Measurements from ENCODE around the gene ATXN1. TPM values are rescaled to one million over a fixed set of nuclear protein-coding genes. Genes with fewer than 3 reads are reported as not detected.
"Not testable (repeated sequence)": the region's sequence is repeated elsewhere in the genome, so short reads cannot be mapped to it uniquely, and the experiment has no call there.

ATXN1 gene
- polyA plus RNA-seq, 1 donor (not counting 4 experiments of a cell fraction or from before 2014, with no cell fraction given), result 9.7 TPM

DNA sequence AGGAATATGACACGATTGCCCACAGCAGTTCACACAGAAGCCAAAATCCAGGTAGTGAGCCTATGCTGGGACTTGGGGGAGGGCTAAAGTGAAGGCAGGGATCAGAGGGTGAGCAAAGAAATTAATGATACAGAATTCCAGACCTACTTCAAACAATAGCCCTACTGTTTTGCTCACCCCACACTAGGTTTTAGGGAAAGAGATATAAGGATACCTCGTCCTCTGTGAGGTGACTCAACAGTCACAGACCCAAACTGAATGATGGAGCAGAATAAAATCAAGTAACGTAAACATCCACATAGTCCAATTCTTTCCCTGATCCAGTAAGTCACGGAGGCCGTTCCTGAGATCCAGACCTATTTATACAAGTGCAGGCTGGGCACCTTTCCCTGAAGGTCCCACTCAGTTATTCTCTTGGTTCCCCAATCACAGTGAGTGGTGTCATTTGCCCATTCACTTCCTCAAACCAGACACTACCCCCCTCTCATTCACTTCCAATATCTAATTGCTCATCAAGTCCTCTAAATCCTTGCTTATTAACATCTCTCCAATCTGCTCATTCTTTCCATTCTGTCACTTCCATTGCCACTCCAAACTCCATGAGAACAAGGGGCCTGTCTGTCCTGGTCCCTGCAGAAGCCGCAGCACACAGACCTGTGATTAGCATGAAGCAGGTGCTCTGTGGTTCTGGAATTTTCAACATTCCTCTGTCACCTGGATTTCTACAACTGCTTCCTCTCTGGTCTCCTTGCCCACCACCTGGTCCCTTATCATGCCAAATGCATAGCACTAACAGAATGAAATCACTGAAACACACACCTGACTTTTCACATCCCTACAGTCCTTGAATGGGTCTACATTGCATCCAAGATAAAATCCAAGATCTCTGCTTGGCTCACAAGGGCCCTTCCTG, 55.9 kb downstream of the ATXN1 start:
- dilution Hi-C loops (cut with MboI; ENCODE audit: extremely low pct_ligation_motif_present, low sequenced_read_pairs), result no loop called here
- Histone ChIP-seq H3K27me3 (ENCODE audit: control insufficient read depth, extremely low read depth, insufficient read depth, low read length) (no peaks in the 10 kb centered on the region), H3K9ac (ENCODE audit: control insufficient read depth, extremely low read depth, insufficient read depth, low read length) (peak overlapping the region; percentile 77), H3K36me3 (ENCODE audit: control insufficient read depth in 2 of 2, extremely low read depth in 1 of 2, insufficient read depth in 2 of 2, low read length in 2 of 2) (no peaks in the 10 kb centered on the region), H3K9me3 (ENCODE audit: control insufficient read depth, low read depth, low read length) (no peaks in the 10 kb centered on the region), H4K20me1 (ENCODE audit: control insufficient read depth, extremely low read depth, insufficient read depth, low read length) (no peaks in the 10 kb centered on the region), H3K9me1 (ENCODE audit: control insufficient read depth, extremely low read depth, insufficient read depth, low read length) (no peaks in the 10 kb centered on the region), H3K4me1 (ENCODE audit: control insufficient read depth, extremely low read depth, insufficient read depth, low read length) (peaks cover 51% of the 10 kb centered on the region), H3K79me2 (ENCODE audit: control insufficient read depth, insufficient read depth, low read length) (peaks cover 2% of the 10 kb centered on the region), H3K4me3 (ENCODE audit: control insufficient read depth in 2 of 3, extremely low read depth in 1 of 3, insufficient read depth in 2 of 3, low read depth in 1 of 3, low read length in 3 of 3) (peak overlapping the region in 2 of 3 experiments; percentile 24 to 34), H3K4me2 (ENCODE audit: control insufficient read depth, extremely low read depth, insufficient read depth, low read depth, low read length) (peak overlapping the region; percentile 93), H3K27ac (ENCODE audit: control insufficient read depth, insufficient read depth, low read length) (peak overlapping the region; percentile 91), H2AFZ (ENCODE audit: control insufficient read depth, low read length) (no peak overlapping the region)
- TF ChIP-seq, protein P1, sequence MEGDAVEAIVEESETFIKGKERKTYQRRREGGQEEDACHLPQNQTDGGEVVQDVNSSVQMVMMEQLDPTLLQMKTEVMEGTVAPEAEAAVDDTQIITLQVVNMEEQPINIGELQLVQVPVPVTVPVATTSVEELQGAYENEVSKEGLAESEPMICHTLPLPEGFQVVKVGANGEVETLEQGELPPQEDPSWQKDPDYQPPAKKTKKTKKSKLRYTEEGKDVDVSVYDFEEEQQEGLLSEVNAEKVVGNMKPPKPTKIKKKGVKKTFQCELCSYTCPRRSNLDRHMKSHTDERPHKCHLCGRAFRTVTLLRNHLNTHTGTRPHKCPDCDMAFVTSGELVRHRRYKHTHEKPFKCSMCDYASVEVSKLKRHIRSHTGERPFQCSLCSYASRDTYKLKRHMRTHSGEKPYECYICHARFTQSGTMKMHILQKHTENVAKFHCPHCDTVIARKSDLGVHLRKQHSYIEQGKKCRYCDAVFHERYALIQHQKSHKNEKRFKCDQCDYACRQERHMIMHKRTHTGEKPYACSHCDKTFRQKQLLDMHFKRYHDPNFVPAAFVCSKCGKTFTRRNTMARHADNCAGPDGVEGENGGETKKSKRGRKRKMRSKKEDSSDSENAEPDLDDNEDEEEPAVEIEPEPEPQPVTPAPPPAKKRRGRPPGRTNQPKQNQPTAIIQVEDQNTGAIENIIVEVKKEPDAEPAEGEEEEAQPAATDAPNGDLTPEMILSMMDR (optimal IDR thresholded peaks at IDR 0.05 in 1 of 3, IDR thresholded peaks at IDR 0.05 in 1 of 3, conservative IDR thresholded peaks at IDR 0.05 in 1 of 3; ENCODE audit: extremely low read depth in 1 of 3, insufficient read depth in 2 of 3, low read length in 3 of 3), result no peak
- no peak for TF ChIP-seq EZH2 (IDR thresholded peaks at IDR 0.05; ENCODE audit: low read length)
- no peak for DNase-seq (ENCODE audit: low read depth, low spot score)
- FAIRE-seq, result peak; percentile 17

DNA sequence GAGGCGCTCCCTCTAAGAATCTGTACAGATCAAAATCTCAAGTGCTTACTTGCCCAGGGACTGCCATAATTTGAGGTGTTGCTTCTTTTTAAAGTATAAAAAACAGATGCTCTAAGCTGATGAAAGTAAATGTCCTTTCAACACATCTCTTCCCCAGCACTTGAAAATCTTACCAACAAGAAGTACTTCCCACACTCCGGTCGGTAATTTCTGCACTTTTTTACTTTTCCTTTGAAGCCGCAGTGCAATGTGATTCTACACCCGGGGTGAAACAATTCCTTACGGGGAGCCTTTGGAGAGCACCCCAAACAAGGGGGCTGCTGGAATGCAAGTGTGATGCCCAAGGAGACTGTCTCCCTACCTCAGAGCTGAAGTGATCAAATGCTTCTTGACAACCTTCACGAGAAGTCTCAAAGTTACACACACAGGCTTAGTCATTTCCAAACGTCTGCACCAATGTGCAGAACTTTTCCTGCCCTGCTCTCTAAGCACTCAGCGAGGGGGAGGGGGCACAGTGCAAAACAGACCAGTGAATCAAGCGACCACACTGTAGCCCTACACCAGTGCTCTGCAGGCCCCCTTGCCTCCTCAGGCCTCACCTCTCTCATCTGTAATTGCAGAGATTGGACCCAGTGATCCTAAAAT, 56.7 kb downstream of the ATXN1 start:
- peak overlapping the region; percentile 12 to 65 (median 60) for H3K4me3 ChIP-seq (ENCODE audit: control insufficient read depth in 2 of 3, extremely low read depth in 1 of 3, insufficient read depth in 2 of 3, low read depth in 1 of 3, low read length in 3 of 3)
- no peaks in the 10 kb centered on the region for H4K20me1 ChIP-seq (ENCODE audit: control insufficient read depth, extremely low read depth, insufficient read depth, low read length)
- H2AFZ ChIP-seq (ENCODE audit: control insufficient read depth, low read length), result peak overlapping the region; percentile 43
- DNase-seq (ENCODE audit: low read depth, low spot score) (no peak), FAIRE-seq (peak; percentile 75)
- no peaks in the 10 kb centered on the region for H3K27me3 ChIP-seq (ENCODE audit: control insufficient read depth, extremely low read depth, insufficient read depth, low read length)
- TF ChIP-seq, protein P1 (optimal IDR thresholded peaks at IDR 0.05 in 1 of 3, IDR thresholded peaks at IDR 0.05 in 1 of 3, conservative IDR thresholded peaks at IDR 0.05 in 1 of 3; ENCODE audit: extremely low read depth in 1 of 3, insufficient read depth in 2 of 3, low read length in 3 of 3), result no peak
- TF ChIP-seq EZH2 (IDR thresholded peaks at IDR 0.05; ENCODE audit: low read length), result no peak
- dilution Hi-C loops (cut with MboI; ENCODE audit: extremely low pct_ligation_motif_present, low sequenced_read_pairs), result no loop called here
- H3K4me2 ChIP-seq (ENCODE audit: control insufficient read depth, extremely low read depth, insufficient read depth, low read depth, low read length), result peak overlapping the region; percentile 93
- H3K79me2 ChIP-seq (ENCODE audit: control insufficient read depth, insufficient read depth, low read length), result peaks cover 2% of the 10 kb centered on the region
- peaks cover 58% of the 10 kb centered on the region for H3K4me1 ChIP-seq (ENCODE audit: control insufficient read depth, extremely low read depth, insufficient read depth, low read length)
- H3K9ac ChIP-seq (ENCODE audit: control insufficient read depth, extremely low read depth, insufficient read depth, low read length), result peak overlapping the region; percentile 77
- no peaks in the 10 kb centered on the region for H3K9me3 ChIP-seq (ENCODE audit: control insufficient read depth, low read depth, low read length)
- H3K9me1 ChIP-seq (ENCODE audit: control insufficient read depth, extremely low read depth, insufficient read depth, low read length), result no peaks in the 10 kb centered on the region
- no peaks in the 10 kb centered on the region for H3K36me3 ChIP-seq (ENCODE audit: control insufficient read depth in 2 of 2, extremely low read depth in 1 of 2, insufficient read depth in 2 of 2, low read length in 2 of 2)
- peak overlapping the region; percentile 91 for H3K27ac ChIP-seq (ENCODE audit: control insufficient read depth, insufficient read depth, low read length)

DNA sequence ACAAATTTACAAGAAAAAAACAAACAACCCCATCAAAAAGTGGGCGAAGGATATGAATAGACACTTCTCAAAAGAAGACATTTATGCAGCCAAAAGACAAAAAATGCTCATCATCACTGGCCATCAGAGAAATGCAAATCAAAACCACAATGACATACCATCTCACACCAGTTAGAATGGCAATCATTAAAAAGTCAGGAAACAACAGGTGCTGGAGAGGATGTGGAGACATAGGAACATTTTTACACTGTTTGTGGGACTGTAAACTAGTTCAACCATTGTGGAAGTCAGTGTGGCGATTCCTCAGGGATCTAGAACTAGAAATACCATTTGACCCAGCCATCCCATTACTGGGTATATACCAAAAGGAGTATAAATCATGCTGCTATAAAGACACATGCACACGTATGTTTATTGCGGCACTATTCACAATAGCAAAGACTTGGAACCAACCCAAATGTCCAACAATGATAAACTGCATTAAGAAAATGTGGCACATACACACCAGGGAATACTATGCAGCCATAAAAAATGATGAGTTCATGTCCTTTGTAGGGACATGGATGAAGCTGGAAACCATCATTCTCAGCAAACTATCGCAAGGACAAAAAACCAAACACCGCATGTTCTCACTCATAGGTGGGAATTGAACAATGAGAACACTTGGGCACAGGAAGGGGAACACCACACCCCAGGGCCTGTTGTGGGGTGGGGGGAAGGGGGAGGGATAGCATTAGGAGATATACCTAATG, 58.5 kb downstream of the ATXN1 start:
- H3K36me3 ChIP-seq (ENCODE audit: control insufficient read depth in 2 of 2, extremely low read depth in 1 of 2, insufficient read depth in 2 of 2, low read length in 2 of 2); H3K4me3 ChIP-seq (ENCODE audit: control insufficient read depth in 2 of 3, extremely low read depth in 1 of 3, insufficient read depth in 2 of 3, low read depth in 1 of 3, low read length in 3 of 3); FAIRE-seq; H3K79me2 ChIP-seq (ENCODE audit: control insufficient read depth, insufficient read depth, low read length); H3K4me2 ChIP-seq (ENCODE audit: control insufficient read depth, extremely low read depth, insufficient read depth, low read depth, low read length); H3K9me3 ChIP-seq (ENCODE audit: control insufficient read depth, low read depth, low read length); H3K9ac ChIP-seq (ENCODE audit: control insufficient read depth, extremely low read depth, insufficient read depth, low read length); H2AFZ ChIP-seq (ENCODE audit: control insufficient read depth, low read length); H4K20me1 ChIP-seq (ENCODE audit: control insufficient read depth, extremely low read depth, insufficient read depth, low read length); H3K27ac ChIP-seq (ENCODE audit: control insufficient read depth, insufficient read depth, low read length); dilution Hi-C loops (cut with MboI; ENCODE audit: extremely low pct_ligation_motif_present, low sequenced_read_pairs); H3K9me1 ChIP-seq (ENCODE audit: control insufficient read depth, extremely low read depth, insufficient read depth, low read length); H3K27me3 ChIP-seq (ENCODE audit: control insufficient read depth, extremely low read depth, insufficient read depth, low read length); DNase-seq (ENCODE audit: low read depth, low spot score): not testable (repeated sequence)
- H3K4me1 ChIP-seq (ENCODE audit: control insufficient read depth, extremely low read depth, insufficient read depth, low read length), result peaks cover 75% of the 10 kb centered on the region

Measured in keratinocyte (primary cell).